ENCODE measurements around the gene WASF1. TPM values are rescaled to one million over a fixed set of nuclear protein-coding genes. Genes with fewer than 3 reads are reported as not detected.

The WASF1 gene
- total and polyA plus RNA-seq, 12 donors = 4.7 to 23.7 (median 8.9) TPM

- Histone ChIP-seq H3K27ac (no peak overlapping the region), H3K4me3 (no peak overlapping the region), H3K27me3 (no peaks in the 10 kb centered on the region), H3K36me3 (replicated peaks in 1 of 2) (no peaks in the 10 kb centered on the region), H3K4me1 (replicated peaks in 1 of 2) (no peaks in the 10 kb centered on the region), H3K9me3 (replicated peaks in 1 of 3) (no peaks in the 10 kb centered on the region)
- no peak for DNase-seq
- 95 to 100% (median 97%) methylated on average over 3 to 9 of the region's 9 CpGs for WGBS, 4 donors
- no peak for TF ChIP-seq POLR2A (IDR thresholded peaks at IDR 0.05)
- TF ChIP-seq CTCF (IDR thresholded peaks at IDR 0.05) = no peak
- intact Hi-C loops (cut with DNase I) = no loop called here
These were observed 40.4 kb downstream of the WASF1 start for GRCh38 chr6:110139052-110139451.

- Histone ChIP-seq H3K27me3 (no peaks in the 10 kb centered on the region), H3K4me1 (replicated peaks in 1 of 2) (no peaks in the 10 kb centered on the region), H3K4me3 (no peak overlapping the region), H3K9me3 (replicated peaks in 1 of 3) (no peaks in the 10 kb centered on the region), H3K27ac (no peak overlapping the region), H3K36me3 (replicated peaks in 1 of 2) (no peaks in the 10 kb centered on the region)
- TF ChIP-seq POLR2A (IDR thresholded peaks at IDR 0.05) = no peak
- TF ChIP-seq CTCF (IDR thresholded peaks at IDR 0.05) = no peak
- DNase-seq = peak in 1 of 7 donors; percentile 35
- intact Hi-C loops (cut with DNase I) = no loop called here
- WGBS, 4 donors = 94 to 99% (median 97%) methylated on average over 10 of the region's 10 CpGs
These were observed 41.3 kb downstream of the WASF1 start for GRCh38 chr6:110137924-110138887.

DNA sequence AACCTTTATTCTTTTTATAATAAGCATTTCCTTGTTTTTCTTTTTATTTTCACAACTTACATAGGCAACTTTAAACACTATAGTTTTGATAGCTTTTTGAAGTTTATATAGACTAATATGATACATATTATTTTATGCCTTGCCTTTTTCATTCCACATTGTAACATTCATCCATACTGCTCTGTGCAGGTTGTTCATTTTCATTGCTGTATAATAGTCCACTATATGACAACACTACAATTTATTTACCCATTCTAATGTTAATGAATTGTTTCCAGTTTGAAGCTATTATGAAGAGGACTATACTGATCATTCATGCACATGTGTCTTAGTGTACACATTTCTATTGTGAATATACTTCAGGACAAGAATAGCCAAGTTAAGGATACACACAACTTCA, 49.1 kb downstream of the WASF1 start:
- no peaks in the 10 kb centered on the region for H3K4me1 ChIP-seq (replicated peaks in 1 of 2)
- no peak overlapping the region for H3K27ac ChIP-seq
- TF ChIP-seq CTCF (IDR thresholded peaks at IDR 0.05) (no peak), POLR2A (IDR thresholded peaks at IDR 0.05) (no peak)
- H3K9me3 ChIP-seq (replicated peaks in 1 of 3) = no peaks in the 10 kb centered on the region
- intact Hi-C loops (cut with DNase I) = no loop called here
- no peaks in the 10 kb centered on the region for H3K27me3 ChIP-seq
- DNase-seq = no peak
- H3K36me3 ChIP-seq (replicated peaks in 1 of 2) = no peaks in the 10 kb centered on the region
- H3K4me3 ChIP-seq = no peak overlapping the region

DNA sequence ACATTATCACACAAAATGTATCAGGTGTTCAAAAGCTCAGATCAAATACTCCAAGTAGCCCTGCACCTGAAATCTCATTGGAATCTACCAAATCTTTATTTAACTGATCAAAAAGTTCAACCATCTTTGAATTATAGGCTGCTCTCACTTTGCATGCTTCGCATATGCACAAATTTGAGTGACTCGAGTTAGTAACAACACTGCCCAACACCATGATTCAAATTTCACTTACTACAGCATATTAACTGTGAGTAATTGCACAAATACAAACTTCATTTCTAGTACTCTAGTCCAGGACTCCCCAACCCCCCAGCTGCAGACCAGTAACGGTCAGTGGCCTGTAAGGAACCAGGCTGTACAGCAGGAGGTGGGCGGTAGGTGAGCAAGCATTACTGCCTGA, 51.1 kb downstream of the WASF1 start:
- WGBS, 4 donors = 89 to 93% (median 90%) methylated on average over 4 of the region's 4 CpGs

More for the DNA sequence above, 51.1 kb downstream of the WASF1 start:
- intact Hi-C loops (cut with DNase I) = no loop called here
- TF ChIP-seq POLR2A (IDR thresholded peaks at IDR 0.05) (no peak), CTCF (IDR thresholded peaks at IDR 0.05) (no peak)
- Histone ChIP-seq H3K27me3 (no peaks in the 10 kb centered on the region), H3K27ac (no peak overlapping the region), H3K4me3 (no peak overlapping the region), H3K36me3 (replicated peaks in 1 of 2) (no peaks in the 10 kb centered on the region), H3K9me3 (replicated peaks in 1 of 3) (no peaks in the 10 kb centered on the region), H3K4me1 (replicated peaks in 1 of 2) (no peaks in the 10 kb centered on the region)
- DNase-seq = no peak

Data from adrenal gland (tissue), 12 donors.